ENCODE data around the gene FGF23. TPM values are rescaled to one million over a fixed set of nuclear protein-coding genes. Genes with fewer than 3 reads are reported as not detected.

The FGF23 gene
- total RNA-seq, 2 experiments from 2014 or later = not detected

DNA sequence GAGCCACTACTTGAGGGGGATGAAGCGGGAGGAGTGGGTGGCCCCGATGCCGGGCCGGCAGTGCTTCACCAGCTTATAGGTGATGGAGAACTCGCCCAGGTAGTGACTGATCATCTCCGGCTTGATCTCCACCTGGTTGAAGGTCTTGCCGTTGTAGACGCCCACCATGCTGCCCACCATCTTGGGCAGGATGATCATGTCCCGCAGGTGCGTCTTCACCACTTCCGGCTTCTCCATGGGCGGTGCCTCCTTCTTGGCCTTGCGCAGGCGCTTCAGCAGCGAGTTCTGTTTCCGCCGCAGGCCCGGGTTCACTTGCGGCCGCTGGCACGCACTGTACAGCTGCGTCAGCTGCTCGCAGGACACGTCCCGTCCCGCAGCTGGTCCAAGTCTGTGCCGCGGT lies 55.1 kb downstream of the FGF23 start:
- ATAC-seq (no peak), DNase-seq (no peak)
- intact Hi-C loops (cut with micrococcal nuclease) = no loop called here
- no peak overlapping the region for H3K4me3 Mint-ChIP-seq
- H3K27ac Mint-ChIP-seq = no peak overlapping the region
- no peak for TF ChIP-seq CTCF (IDR thresholded peaks at IDR 0.05)
- POLR2A ChIA-PET = no interaction called here
- peaks cover 30% of the 10 kb centered on the region for H3K4me1 Mint-ChIP-seq (ENCODE audit: low read depth)
- no peaks in the 10 kb centered on the region for H3K27me3 Mint-ChIP-seq
- CTCF ChIA-PET = no interaction called here
- peaks cover 14% of the 10 kb centered on the region for H3K36me3 Mint-ChIP-seq (ENCODE audit: low read depth)
- H3K9me3 Mint-ChIP-seq = no peaks in the 10 kb centered on the region

- intact Hi-C loops (cut with micrococcal nuclease) = no loop called here
- CTCF ChIA-PET = no interaction called here
- ATAC-seq (no peak), DNase-seq (no peak)
- peak overlapping the region; percentile 31 for H3K4me3 Mint-ChIP-seq
- POLR2A ChIA-PET = no interaction called here
- no peak for TF ChIP-seq CTCF (IDR thresholded peaks at IDR 0.05)
- H3K27ac Mint-ChIP-seq = peak overlapping the region; percentile 3
- H3K9me3 Mint-ChIP-seq = no peaks in the 10 kb centered on the region
- peaks cover 30% of the 10 kb centered on the region for H3K4me1 Mint-ChIP-seq (ENCODE audit: low read depth)
- peaks cover 12% of the 10 kb centered on the region for H3K36me3 Mint-ChIP-seq (ENCODE audit: low read depth)
- no peaks in the 10 kb centered on the region for H3K27me3 Mint-ChIP-seq
Observed at GRCh38 chr12:4323396-4323795, 56.1 kb downstream of the FGF23 start.

GRCh38 chr12:4322726-4323125 lies 56.8 kb downstream of the FGF23 start:
- no peak overlapping the region for H3K27ac Mint-ChIP-seq

DNA sequence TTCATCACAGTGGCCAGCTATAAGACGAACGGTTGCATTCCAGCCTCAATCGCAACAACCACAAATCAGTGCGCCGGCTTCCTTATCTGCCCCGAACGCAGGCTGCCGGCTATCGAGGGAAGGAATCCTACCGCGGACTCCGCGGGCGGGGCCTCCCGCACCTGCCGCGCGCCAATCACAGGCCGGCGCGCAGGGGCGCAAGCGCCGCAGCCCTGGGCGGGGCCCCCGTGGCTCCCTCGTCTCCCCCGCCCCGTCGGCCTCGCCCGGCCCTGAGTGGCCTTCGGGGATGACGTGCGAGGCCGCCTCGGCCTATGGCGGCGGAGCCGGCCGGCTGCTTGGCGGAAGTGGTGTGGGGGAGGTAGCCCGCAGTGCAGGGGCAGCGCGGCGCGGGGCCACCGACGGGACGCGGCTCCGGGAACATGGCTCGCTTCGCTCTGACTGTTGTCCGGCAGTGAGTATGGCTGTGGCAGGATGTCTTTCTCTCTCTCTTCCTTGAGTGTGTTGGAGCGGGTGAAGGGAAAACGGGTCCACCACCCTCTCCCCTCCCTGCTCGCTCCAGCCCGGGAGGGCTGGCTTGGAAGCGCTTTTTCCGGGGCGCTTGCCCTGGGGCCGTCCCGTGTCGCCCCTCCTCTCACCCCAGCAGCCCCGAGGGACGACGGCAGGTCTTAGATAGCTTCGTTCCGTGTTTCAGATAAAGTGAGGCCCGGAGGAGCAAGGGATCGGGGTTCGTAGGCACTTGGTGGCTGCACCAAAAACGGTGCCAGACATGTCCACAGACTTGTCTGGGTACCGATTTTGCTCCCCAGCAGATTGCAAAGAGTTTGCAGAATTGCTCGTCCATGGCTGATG lies 58.4 kb downstream of the FGF23 start, which contains the start of gene TIGAR:
TSS of gene TIGAR (plus strand) at position 361 of the 849 bp plus-strand sequence. CDS start at position 420, 59 bp downstream.
- peak within 1 kb of the TSS; percentile 88 for H3K4me3 Mint-ChIP-seq
- H3K27ac Mint-ChIP-seq = peak within 1 kb of the TSS; percentile 87
- ChIA-PET CTCF (interaction anchor here (2.3 kb wide), 1 partner anchor 436 kb away, joined by 12 read pairs; no protein-coding TSS in a partner anchor), POLR2A (interaction anchor here (1.0 to 1.8 kb wide), 4 partner anchors 10 to 323 kb away, joined by 3 to 5 read pairs (median 4); no protein-coding TSS in a partner anchor)
- peaks cover 12% of the 10 kb centered on the region for H3K36me3 Mint-ChIP-seq (ENCODE audit: low read depth)
- DNase-seq (peak; percentile 93), ATAC-seq (peak; percentile 99)
- no peaks in the 10 kb centered on the region for H3K9me3 Mint-ChIP-seq
- no peak for TF ChIP-seq CTCF (IDR thresholded peaks at IDR 0.05)
- peaks cover 30% of the 10 kb centered on the region for H3K4me1 Mint-ChIP-seq (ENCODE audit: low read depth)
- intact Hi-C loops (cut with micrococcal nuclease) = no loop called here
- H3K27me3 Mint-ChIP-seq = no peaks in the 10 kb centered on the region

More at GRCh38 chr12:4322726-4323125, 56.8 kb downstream of the FGF23 start:
- DNase-seq (no peak), ATAC-seq (no peak)
- ChIA-PET CTCF (interaction anchor here (0.6 to 2.3 kb wide), 5 partner anchors 16 to 438 kb away, joined by 3 to 12 read pairs (median 4); no protein-coding TSS in a partner anchor), POLR2A (interaction anchor here (0.9 kb wide), 1 partner anchor 282 kb away, joined by 3 read pairs; no protein-coding TSS in a partner anchor)
- no peaks in the 10 kb centered on the region for H3K27me3 Mint-ChIP-seq
- intact Hi-C loops (cut with micrococcal nuclease) = no loop called here
- peaks cover 30% of the 10 kb centered on the region for H3K4me1 Mint-ChIP-seq (ENCODE audit: low read depth)
- peaks cover 12% of the 10 kb centered on the region for H3K36me3 Mint-ChIP-seq (ENCODE audit: low read depth)
- no peak for TF ChIP-seq CTCF (IDR thresholded peaks at IDR 0.05)
- H3K9me3 Mint-ChIP-seq = no peaks in the 10 kb centered on the region
- peak overlapping the region; percentile 88 for H3K4me3 Mint-ChIP-seq

GRCh38 chr12:4320497-4320852 lies 59.0 kb downstream of the FGF23 start:
- peak; percentile 33 for ATAC-seq
- Mint-ChIP-seq H3K4me3 (peak overlapping the region; percentile 88), H3K27me3 (no peaks in the 10 kb centered on the region), H3K36me3 (ENCODE audit: low read depth) (peaks cover 12% of the 10 kb centered on the region), H3K4me1 (ENCODE audit: low read depth) (peaks cover 30% of the 10 kb centered on the region), H3K27ac (peak overlapping the region; percentile 74), H3K9me3 (no peaks in the 10 kb centered on the region)
- no peak for TF ChIP-seq CTCF (IDR thresholded peaks at IDR 0.05)
- ChIA-PET POLR2A (interaction anchor here (1.5 to 1.8 kb wide), 2 partner anchors 10 to 323 kb away, joined by 4 to 5 read pairs; no protein-coding TSS in a partner anchor), CTCF (interaction anchor here (2.3 kb wide), 1 partner anchor 436 kb away, joined by 12 read pairs; no protein-coding TSS in a partner anchor)
- intact Hi-C loops (cut with micrococcal nuclease) = no loop called here
- no peak for DNase-seq

Data from activated CD8-positive, alpha-beta T cell treated with anti-CD3 and anti-CD28 coated beads for 36 hours (primary cell).